Caco-2 (cell line): Measurements from ENCODE around the gene CHSY3. TPM values are rescaled to one million over a fixed set of nuclear protein-coding genes. Genes with fewer than 3 reads are reported as not detected.

Experiments
- BruUV-seq: library from RNA; stranded (reverse); fragments of 400-500 nt; replicated peaks from 2 replicates; lab custom pipeline; 2021; lab: Mats Ljungman, UMichigan
- CTCF ChIA-PET: fragments of 300-600 bp; sonication (Branson Sonifier 250); formaldehyde crosslinking; loops from one replicate; lab custom pipeline; 2022; ENCODE audit warnings: antibody characterized with exemption; lab: Charles Lee
- POLR2A ChIA-PET: fragments of 300-600 bp; sonication (Branson Sonifier 250); formaldehyde crosslinking; loops from one replicate; lab custom pipeline; 2022; ENCODE audit warnings: antibody characterized with exemption; lab: Charles Lee
- DNase-seq, 2 experiments: peaks; one replicate each; pipeline versions ENCODE4 v3.0.0 to v3.0.0-alpha.2; 2020 to 2022
- H3K27me3 ChIP-seq: replicated peaks from 2 replicates; pipeline ENCODE4 v1.6.0; 2011; ENCODE audit warnings: low read length; ENCODE audit not compliant: control insufficient read depth, insufficient read depth
- H3K36me3 ChIP-seq: 2 replicates; pipeline ENCODE4 v1.5.1; 2011; ENCODE audit warnings: low read length; ENCODE audit not compliant: control insufficient read depth, insufficient read depth
- H3K4me1 ChIP-seq: fragments of 250-450 bp; sonication (Bioruptor Pico); 2 replicates; pipeline ENCODE4 v1.5.1; 2020; ENCODE audit warnings: mild to moderate bottlenecking
- H3K4me3 ChIP-seq: 2 replicates; pipeline ENCODE4 v1.5.1; 2011; ENCODE audit warnings: low read depth, mild to moderate bottlenecking, control low read depth, low read length
- H3K9me3 ChIP-seq: fragments of 250-450 bp; sonication (Bioruptor Pico); 2 replicates; pipeline ENCODE4 v1.5.1; 2020; ENCODE audit warnings: mild to moderate bottlenecking, moderate library complexity
- H3K27ac Mint-ChIP-seq: one replicate; pipeline ENCODE4 v1.8.0; 2022; ENCODE audit warnings: mixed read lengths; ENCODE audit not compliant: unreplicated experiment
- H3K27me3 Mint-ChIP-seq: one replicate; pipeline ENCODE4 v1.8.0; 2022; ENCODE audit warnings: mixed read lengths; ENCODE audit not compliant: insufficient read depth, unreplicated experiment
- H3K36me3 Mint-ChIP-seq: one replicate; pipeline ENCODE4 v1.8.0; 2022; ENCODE audit warnings: mild to moderate bottlenecking, mixed read lengths; ENCODE audit not compliant: insufficient read depth, unreplicated experiment
- H3K4me1 Mint-ChIP-seq: one replicate; pipeline ENCODE4 v1.8.0; 2022; ENCODE audit warnings: low read depth, mixed read lengths; ENCODE audit not compliant: unreplicated experiment
- H3K4me3 Mint-ChIP-seq: one replicate; pipeline ENCODE4 v1.8.0; 2022; ENCODE audit warnings: mild to moderate bottlenecking, moderate library complexity, mixed read lengths; ENCODE audit not compliant: unreplicated experiment
- H3K9me3 Mint-ChIP-seq: one replicate; pipeline ENCODE4 v1.8.0; 2022; ENCODE audit warnings: mixed read lengths; ENCODE audit not compliant: unreplicated experiment
- intact Hi-C: fragments of 100-400 bp; cut with micrococcal nuclease; formaldehyde crosslinking; loops from one replicate; pipeline ENCODE4 v1.10.0; 2022; ENCODE audit not compliant: unreplicated experiment
- total RNA-seq: library from RNA; stranded (reverse); gene quantifications from 2 replicates; pipeline ENCODE4 v1.2.3, GENCODE V29; 2022
- TF ChIP-seq, protein P1 (sequence below), 2 experiments: fragments of 200-600 bp in 1 of 2; IDR thresholded peaks; 1 replicate in 1 of 2; 2 replicates in 1 of 2; pipeline versions ENCODE4 v1.5.1 to v1.8.0; 2011 to 2022; ENCODE audit warnings: antibody characterized with exemption in 1 of 2, control low read depth in 1 of 2, inconsistent platforms in 1 of 2, low read depth in 1 of 2, low read length in 1 of 2, mild to moderate bottlenecking in 1 of 2, moderate library complexity in 1 of 2; ENCODE audit not compliant: insufficient read depth in 1 of 2, severe bottlenecking in 1 of 2, unreplicated experiment in 1 of 2

Gene CHSY3
- total RNA-seq, 1 experiment from 2014 or later: 0.32 TPM

DNA sequence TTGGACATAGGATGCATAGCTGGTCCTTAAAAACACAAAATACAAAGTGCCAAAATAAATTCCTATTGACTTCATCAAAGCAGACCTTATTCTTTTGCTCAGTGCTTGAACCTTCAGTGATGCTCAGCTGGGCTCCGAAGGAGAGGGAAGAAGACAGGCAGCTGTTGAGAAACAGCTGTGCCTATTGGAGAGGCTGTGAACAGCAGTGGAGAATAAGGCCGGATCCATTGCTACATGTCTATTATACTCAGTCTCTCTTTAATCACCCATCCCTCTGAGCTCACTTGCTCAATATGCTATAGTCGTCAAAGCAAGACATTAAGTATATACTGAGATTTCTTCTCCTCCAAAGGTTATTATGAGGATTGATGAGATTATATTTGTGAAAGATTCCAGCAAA, 174.4 kb downstream of the CHSY3 start:
- Histone ChIP-seq H3K4me3 (no peak overlapping the region), H3K36me3 (no peaks in the 10 kb centered on the region), H3K9me3 (no peaks in the 10 kb centered on the region), H3K4me1 (no peaks in the 10 kb centered on the region), H3K27me3 (no peaks in the 10 kb centered on the region)
- Mint-ChIP-seq H3K27me3 (peaks cover 5% of the 10 kb centered on the region), H3K36me3 (no peaks in the 10 kb centered on the region), H3K4me1 (no peaks in the 10 kb centered on the region), H3K4me3 (no peak overlapping the region), H3K27ac (no peak overlapping the region), H3K9me3 (no peaks in the 10 kb centered on the region)
- CTCF ChIA-PET: no interaction called here
- TF ChIP-seq, protein P1, sequence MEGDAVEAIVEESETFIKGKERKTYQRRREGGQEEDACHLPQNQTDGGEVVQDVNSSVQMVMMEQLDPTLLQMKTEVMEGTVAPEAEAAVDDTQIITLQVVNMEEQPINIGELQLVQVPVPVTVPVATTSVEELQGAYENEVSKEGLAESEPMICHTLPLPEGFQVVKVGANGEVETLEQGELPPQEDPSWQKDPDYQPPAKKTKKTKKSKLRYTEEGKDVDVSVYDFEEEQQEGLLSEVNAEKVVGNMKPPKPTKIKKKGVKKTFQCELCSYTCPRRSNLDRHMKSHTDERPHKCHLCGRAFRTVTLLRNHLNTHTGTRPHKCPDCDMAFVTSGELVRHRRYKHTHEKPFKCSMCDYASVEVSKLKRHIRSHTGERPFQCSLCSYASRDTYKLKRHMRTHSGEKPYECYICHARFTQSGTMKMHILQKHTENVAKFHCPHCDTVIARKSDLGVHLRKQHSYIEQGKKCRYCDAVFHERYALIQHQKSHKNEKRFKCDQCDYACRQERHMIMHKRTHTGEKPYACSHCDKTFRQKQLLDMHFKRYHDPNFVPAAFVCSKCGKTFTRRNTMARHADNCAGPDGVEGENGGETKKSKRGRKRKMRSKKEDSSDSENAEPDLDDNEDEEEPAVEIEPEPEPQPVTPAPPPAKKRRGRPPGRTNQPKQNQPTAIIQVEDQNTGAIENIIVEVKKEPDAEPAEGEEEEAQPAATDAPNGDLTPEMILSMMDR (IDR thresholded peaks at IDR 0.05; ENCODE audit: insufficient read depth in 1 of 2, low read depth in 1 of 2, low read length in 1 of 2, severe bottlenecking in 1 of 2, unreplicated experiment in 1 of 2): no peak
- POLR2A ChIA-PET: no interaction called here
- intact Hi-C loops: loop anchor here (10.0 kb wide), 1 partner anchor 174 kb away; the partner anchor contains the start of gene CHSY3
- no TSS peak for BruUV-seq
- no peak for DNase-seq

- no peaks in the 10 kb centered on the region for H3K36me3 ChIP-seq
- Mint-ChIP-seq H3K27ac (no peak overlapping the region), H3K36me3 (no peaks in the 10 kb centered on the region), H3K4me3 (no peak overlapping the region), H3K9me3 (no peaks in the 10 kb centered on the region), H3K27me3 (peaks cover under 1% of the 10 kb centered on the region), H3K4me1 (no peaks in the 10 kb centered on the region)
- H3K4me1 ChIP-seq: no peaks in the 10 kb centered on the region
- DNase-seq: no peak
- CTCF ChIA-PET: no interaction called here
- H3K4me3 ChIP-seq: no peak overlapping the region
- no TSS peak for BruUV-seq
- TF ChIP-seq, protein P1 (IDR thresholded peaks at IDR 0.05; ENCODE audit: insufficient read depth in 1 of 2, low read depth in 1 of 2, low read length in 1 of 2, severe bottlenecking in 1 of 2, unreplicated experiment in 1 of 2): no peak
- 0 out of 2 replicates have a peak, but pooled peaks cover 5% of the 10 kb centered on the region for H3K9me3 ChIP-seq
- no peaks in the 10 kb centered on the region for H3K27me3 ChIP-seq
- POLR2A ChIA-PET: no interaction called here
- intact Hi-C loops: no loop called here
Measured at GRCh38 chr5:130090569-130091270, 186.5 kb downstream of the CHSY3 start.

GRCh38 chr5:130092991-130093390, 188.7 kb downstream of the CHSY3 start:
- CTCF ChIA-PET: no interaction called here
- no peaks in the 10 kb centered on the region for H3K36me3 ChIP-seq
- no peaks in the 10 kb centered on the region for H3K4me1 ChIP-seq
- POLR2A ChIA-PET: no interaction called here
- Mint-ChIP-seq H3K36me3 (no peaks in the 10 kb centered on the region), H3K27ac (no peak overlapping the region), H3K9me3 (no peaks in the 10 kb centered on the region), H3K27me3 (peaks cover 9% of the 10 kb centered on the region), H3K4me1 (no peaks in the 10 kb centered on the region), H3K4me3 (no peak overlapping the region)
- no peak for DNase-seq
- intact Hi-C loops: no loop called here
- TF ChIP-seq, protein P1 (IDR thresholded peaks at IDR 0.05; ENCODE audit: insufficient read depth in 1 of 2, low read depth in 1 of 2, low read length in 1 of 2, severe bottlenecking in 1 of 2, unreplicated experiment in 1 of 2): no peak
- no peak overlapping the region for H3K4me3 ChIP-seq
- 0 out of 2 replicates have a peak, but pooled peaks cover 5% of the 10 kb centered on the region for H3K9me3 ChIP-seq
- no TSS peak for BruUV-seq
- no peaks in the 10 kb centered on the region for H3K27me3 ChIP-seq
